ENCODE measurements around the gene RNU6-9.
"Not testable (repeated sequence)": the region's sequence is repeated elsewhere in the genome, so short reads cannot be mapped to it uniquely, and the experiment has no call there.

Gene RNU6-9

GRCh38 chr19:853014-853585 lies 40.2 kb upstream of the RNU6-9 start:
- Histone ChIP-seq H2AFZ (ENCODE audit: low read length, unreplicated experiment) (no peak overlapping the region), H3K4me3 (ENCODE audit: low read depth, low read length) (no peak overlapping the region), H3K36me3 (ENCODE audit: insufficient read depth, low read length) (no peaks in the 10 kb centered on the region), H3K4me1 (ENCODE audit: control insufficient read depth, insufficient read depth, low read length, unreplicated experiment) (peaks cover 4% of the 10 kb centered on the region), H3K27ac (ENCODE audit: low read depth, low read length) (no peak overlapping the region), H3K27me3 (ENCODE audit: insufficient read depth, low read length) (peaks cover 4% of the 10 kb centered on the region; the same call in 1 of the 2 replicates), H3K79me2 (ENCODE audit: control insufficient read depth, insufficient read depth, low read length, unreplicated experiment) (no peaks in the 10 kb centered on the region)

- H2AFZ ChIP-seq (ENCODE audit: low read length, unreplicated experiment); H3K4me1 ChIP-seq (ENCODE audit: control insufficient read depth, insufficient read depth, low read length, unreplicated experiment); H3K27ac ChIP-seq (ENCODE audit: low read depth, low read length); H3K79me2 ChIP-seq (ENCODE audit: control insufficient read depth, insufficient read depth, low read length, unreplicated experiment); H3K36me3 ChIP-seq (ENCODE audit: insufficient read depth, low read length); H3K4me3 ChIP-seq (ENCODE audit: low read depth, low read length); H3K27me3 ChIP-seq (ENCODE audit: insufficient read depth, low read length): not testable (repeated sequence)
Observed at GRCh38 chr19:853614-854220, 39.6 kb upstream of the RNU6-9 start.

GRCh38 chr19:854549-854948 lies 38.7 kb upstream of the RNU6-9 start:
- H3K27me3 ChIP-seq (ENCODE audit: insufficient read depth, low read length), result no peaks in the 10 kb centered on the region
- no peaks in the 10 kb centered on the region for H3K36me3 ChIP-seq (ENCODE audit: insufficient read depth, low read length)
- H3K79me2 ChIP-seq (ENCODE audit: control insufficient read depth, insufficient read depth, low read length, unreplicated experiment), result no peaks in the 10 kb centered on the region
- peaks cover 4% of the 10 kb centered on the region for H3K4me1 ChIP-seq (ENCODE audit: control insufficient read depth, insufficient read depth, low read length, unreplicated experiment)
- H3K27ac ChIP-seq (ENCODE audit: low read depth, low read length), result no peak overlapping the region
- no peak overlapping the region for H2AFZ ChIP-seq (ENCODE audit: low read length, unreplicated experiment)
- no peak overlapping the region for H3K4me3 ChIP-seq (ENCODE audit: low read depth, low read length)

GRCh38 chr19:855142-855541 lies 38.1 kb upstream of the RNU6-9 start:
- Histone ChIP-seq H3K4me1 (ENCODE audit: control insufficient read depth, insufficient read depth, low read length, unreplicated experiment) (peaks cover 4% of the 10 kb centered on the region), H3K4me3 (ENCODE audit: low read depth, low read length) (no peak overlapping the region), H3K27ac (ENCODE audit: low read depth, low read length) (no peak overlapping the region), H3K36me3 (ENCODE audit: insufficient read depth, low read length) (no peaks in the 10 kb centered on the region), H3K79me2 (ENCODE audit: control insufficient read depth, insufficient read depth, low read length, unreplicated experiment) (no peaks in the 10 kb centered on the region), H2AFZ (ENCODE audit: low read length, unreplicated experiment) (no peak overlapping the region), H3K27me3 (ENCODE audit: insufficient read depth, low read length) (no peaks in the 10 kb centered on the region)

- Histone ChIP-seq H3K36me3 (ENCODE audit: insufficient read depth, low read length) (no peaks in the 10 kb centered on the region), H3K27ac (ENCODE audit: low read depth, low read length) (no peak overlapping the region), H3K27me3 (ENCODE audit: insufficient read depth, low read length) (no peaks in the 10 kb centered on the region), H3K4me1 (ENCODE audit: control insufficient read depth, insufficient read depth, low read length, unreplicated experiment) (peaks cover 4% of the 10 kb centered on the region), H2AFZ (ENCODE audit: low read length, unreplicated experiment) (no peak overlapping the region), H3K79me2 (ENCODE audit: control insufficient read depth, insufficient read depth, low read length, unreplicated experiment) (no peaks in the 10 kb centered on the region), H3K4me3 (ENCODE audit: low read depth, low read length) (no peak overlapping the region)
Observed at GRCh38 chr19:855566-856120, 37.6 kb upstream of the RNU6-9 start.

- Histone ChIP-seq H2AFZ (ENCODE audit: low read length, unreplicated experiment) (no peak overlapping the region), H3K79me2 (ENCODE audit: control insufficient read depth, insufficient read depth, low read length, unreplicated experiment) (no peaks in the 10 kb centered on the region), H3K36me3 (ENCODE audit: insufficient read depth, low read length) (no peaks in the 10 kb centered on the region), H3K27ac (ENCODE audit: low read depth, low read length) (no peak overlapping the region), H3K27me3 (ENCODE audit: insufficient read depth, low read length) (no peaks in the 10 kb centered on the region), H3K4me1 (ENCODE audit: control insufficient read depth, insufficient read depth, low read length, unreplicated experiment) (no peaks in the 10 kb centered on the region), H3K4me3 (ENCODE audit: low read depth, low read length) (no peak overlapping the region)
Observed at GRCh38 chr19:858284-858683, 35.0 kb upstream of the RNU6-9 start.

GRCh38 chr19:858868-859843 lies 34.1 kb upstream of the RNU6-9 start, which contains the start of gene CFD:
TSS of gene CFD (plus strand) at chr19:859664. CDS start at chr19:859690, 26 bp downstream.
- Histone ChIP-seq H3K36me3 (ENCODE audit: insufficient read depth, low read length) (no peaks in the 10 kb centered on the region), H2AFZ (ENCODE audit: low read length, unreplicated experiment) (no peak within 1 kb of the TSS), H3K27ac (ENCODE audit: low read depth, low read length) (no peak within 1 kb of the TSS), H3K79me2 (ENCODE audit: control insufficient read depth, insufficient read depth, low read length, unreplicated experiment) (no peaks in the 10 kb centered on the region), H3K27me3 (ENCODE audit: insufficient read depth, low read length) (no peaks in the 10 kb centered on the region), H3K4me1 (ENCODE audit: control insufficient read depth, insufficient read depth, low read length, unreplicated experiment) (no peaks in the 10 kb centered on the region), H3K4me3 (ENCODE audit: low read depth, low read length) (peak within 1 kb of the TSS; percentile 71)

GRCh38 chr19:861141-861755 lies 32.0 kb upstream of the RNU6-9 start:
- Histone ChIP-seq H3K4me1 (ENCODE audit: control insufficient read depth, insufficient read depth, low read length, unreplicated experiment) (no peaks in the 10 kb centered on the region), H3K36me3 (ENCODE audit: insufficient read depth, low read length) (no peaks in the 10 kb centered on the region), H2AFZ (ENCODE audit: low read length, unreplicated experiment) (no peak overlapping the region), H3K79me2 (ENCODE audit: control insufficient read depth, insufficient read depth, low read length, unreplicated experiment) (no peaks in the 10 kb centered on the region), H3K4me3 (ENCODE audit: low read depth, low read length) (no peak overlapping the region), H3K27ac (ENCODE audit: low read depth, low read length) (no peak overlapping the region), H3K27me3 (ENCODE audit: insufficient read depth, low read length) (no peaks in the 10 kb centered on the region)

GRCh38 chr19:861756-862580 lies 31.3 kb upstream of the RNU6-9 start:
- no peaks in the 10 kb centered on the region for H3K36me3 ChIP-seq (ENCODE audit: insufficient read depth, low read length)
- H3K27me3 ChIP-seq (ENCODE audit: insufficient read depth, low read length), result no peaks in the 10 kb centered on the region
- no peak overlapping the region for H3K4me3 ChIP-seq (ENCODE audit: low read depth, low read length)
- H2AFZ ChIP-seq (ENCODE audit: low read length, unreplicated experiment), result no peak overlapping the region
- no peaks in the 10 kb centered on the region for H3K4me1 ChIP-seq (ENCODE audit: control insufficient read depth, insufficient read depth, low read length, unreplicated experiment)
- no peaks in the 10 kb centered on the region for H3K79me2 ChIP-seq (ENCODE audit: control insufficient read depth, insufficient read depth, low read length, unreplicated experiment)
- H3K27ac ChIP-seq (ENCODE audit: low read depth, low read length), result no peak overlapping the region

Measured in ACC112 (cell line).